ACC112 (cell line): ENCODE data around the gene USP40.

Experiments used
- H2AFZ ChIP-seq: fragments of 200-600 bp; sonication (generic); one replicate; pipeline ENCODE4 v1.6.0; 2017; ENCODE audit warnings: antibody characterized with exemption, low read length; ENCODE audit not compliant: unreplicated experiment
- H3K27ac ChIP-seq: fragments of 200-600 bp; sonication (generic); 2 replicates; pipeline ENCODE4 v1.5.1; 2014; ENCODE audit warnings: low read depth, mild to moderate bottlenecking, antibody characterized with exemption, low read length, moderate library complexity
- H3K27me3 ChIP-seq: fragments of 200-600 bp; sonication (generic); 2 replicates; pipeline ENCODE4 v1.6.1; 2014; ENCODE audit warnings: mild to moderate bottlenecking, antibody characterized with exemption, low read length, moderate library complexity, mixed read lengths; ENCODE audit not compliant: insufficient read depth
- H3K36me3 ChIP-seq: fragments of 200-600 bp; sonication (generic); 2 replicates; pipeline ENCODE4 v1.6.1; 2016; ENCODE audit warnings: mild to moderate bottlenecking, antibody characterized with exemption, low read length, moderate library complexity, mixed read lengths; ENCODE audit not compliant: insufficient read depth
- H3K4me1 ChIP-seq: fragments of 200-600 bp; sonication (generic); one replicate; pipeline ENCODE4 v1.6.1; 2016; ENCODE audit warnings: low read length, mixed read lengths; ENCODE audit not compliant: insufficient read depth, unreplicated experiment, control insufficient read depth
- H3K4me3 ChIP-seq: fragments of 200-600 bp; sonication (generic); 2 replicates; pipeline ENCODE4 v1.5.1; 2014; ENCODE audit warnings: mild to moderate bottlenecking, low read depth, low read length
- H3K79me2 ChIP-seq: fragments of 200-600 bp; sonication (generic); one replicate; pipeline ENCODE4 v1.6.0; 2016; ENCODE audit warnings: low read length; ENCODE audit not compliant: control insufficient read depth, unreplicated experiment, insufficient read depth

The USP40 gene

DNA sequence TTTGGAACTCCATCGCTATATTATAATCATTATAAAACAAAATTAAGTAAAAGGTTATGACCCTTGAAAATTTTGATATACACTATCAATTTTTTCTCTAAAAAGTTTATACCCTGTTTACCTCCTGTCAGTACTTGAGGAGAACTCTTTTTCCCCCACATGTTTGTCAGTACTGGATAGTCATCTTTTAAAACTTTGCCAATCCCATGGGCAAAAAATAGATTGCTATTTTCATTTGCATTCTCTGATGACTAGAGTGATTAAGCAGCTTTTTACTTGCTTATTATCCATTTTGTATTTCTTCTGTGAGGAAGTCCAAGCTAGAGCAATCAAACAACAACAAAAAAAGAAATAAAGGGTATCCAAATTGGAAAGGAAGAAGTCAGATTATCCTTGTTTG is 135.9 kb downstream of the USP40 start:
- H3K4me3 ChIP-seq, result no peak overlapping the region
- peaks cover 15% of the 10 kb centered on the region for H3K36me3 ChIP-seq
- H2AFZ ChIP-seq, result no peak overlapping the region
- no peaks in the 10 kb centered on the region for H3K79me2 ChIP-seq
- no peaks in the 10 kb centered on the region for H3K27me3 ChIP-seq
- peak overlapping the region; percentile 42; the same call in 1 of the 2 replicates for H3K27ac ChIP-seq
- peaks cover 25% of the 10 kb centered on the region for H3K4me1 ChIP-seq

GRCh38 chr2:233430081-233430480 is 136.5 kb downstream of the USP40 start:
- no peaks in the 10 kb centered on the region for H3K27me3 ChIP-seq
- H3K4me3 ChIP-seq, result no peak overlapping the region
- no peaks in the 10 kb centered on the region for H3K79me2 ChIP-seq
- peak overlapping the region; percentile 42; the same call in 1 of the 2 replicates for H3K27ac ChIP-seq
- peaks cover 16% of the 10 kb centered on the region for H3K36me3 ChIP-seq
- H2AFZ ChIP-seq, result no peak overlapping the region
- peaks cover 25% of the 10 kb centered on the region for H3K4me1 ChIP-seq

GRCh38 chr2:233429175-233429897 is 137.2 kb downstream of the USP40 start:
- H3K36me3 ChIP-seq, result peaks cover 21% of the 10 kb centered on the region
- H3K4me3 ChIP-seq, result no peak overlapping the region
- no peaks in the 10 kb centered on the region for H3K79me2 ChIP-seq
- H3K27me3 ChIP-seq, result no peaks in the 10 kb centered on the region
- peak overlapping the region; percentile 42; the same call in 1 of the 2 replicates for H3K27ac ChIP-seq
- no peak overlapping the region for H2AFZ ChIP-seq
- H3K4me1 ChIP-seq, result peaks cover 25% of the 10 kb centered on the region

- Histone ChIP-seq H3K27ac (no peak overlapping the region), H3K4me1 (peaks cover 25% of the 10 kb centered on the region), H3K79me2 (no peaks in the 10 kb centered on the region)
These were observed 138.1 kb downstream of the USP40 start for GRCh38 chr2:233428438-233428837.

DNA sequence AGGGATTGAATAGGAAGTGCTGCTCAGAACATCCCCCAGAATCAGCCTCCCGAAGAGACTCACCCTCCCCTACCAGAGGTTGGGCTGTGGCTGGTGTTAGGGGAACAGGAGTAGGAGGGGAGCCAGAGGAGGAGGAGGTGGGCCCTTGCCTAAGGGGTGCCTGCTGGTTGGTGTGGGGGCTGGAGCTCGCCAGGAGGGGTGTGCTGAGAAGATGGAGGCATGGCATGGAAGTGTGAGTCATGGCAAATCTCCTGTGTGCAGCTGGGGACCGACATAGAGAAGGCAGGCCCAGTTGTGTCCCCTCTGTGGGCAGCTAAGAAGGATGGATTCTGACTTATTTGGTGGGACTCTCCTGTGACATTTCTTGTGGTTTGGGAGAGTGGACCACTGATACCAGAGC is 138.6 kb downstream of the USP40 start:
- Histone ChIP-seq H3K4me1 (peaks cover 25% of the 10 kb centered on the region), H3K79me2 (no peaks in the 10 kb centered on the region), H3K36me3 (peaks cover 25% of the 10 kb centered on the region)

More at GRCh38 chr2:233428438-233428837, 138.1 kb downstream of the USP40 start:
- Histone ChIP-seq H3K27me3 (no peaks in the 10 kb centered on the region), H3K36me3 (peaks cover 25% of the 10 kb centered on the region), H2AFZ (no peak overlapping the region), H3K4me3 (no peak overlapping the region)

DNA sequence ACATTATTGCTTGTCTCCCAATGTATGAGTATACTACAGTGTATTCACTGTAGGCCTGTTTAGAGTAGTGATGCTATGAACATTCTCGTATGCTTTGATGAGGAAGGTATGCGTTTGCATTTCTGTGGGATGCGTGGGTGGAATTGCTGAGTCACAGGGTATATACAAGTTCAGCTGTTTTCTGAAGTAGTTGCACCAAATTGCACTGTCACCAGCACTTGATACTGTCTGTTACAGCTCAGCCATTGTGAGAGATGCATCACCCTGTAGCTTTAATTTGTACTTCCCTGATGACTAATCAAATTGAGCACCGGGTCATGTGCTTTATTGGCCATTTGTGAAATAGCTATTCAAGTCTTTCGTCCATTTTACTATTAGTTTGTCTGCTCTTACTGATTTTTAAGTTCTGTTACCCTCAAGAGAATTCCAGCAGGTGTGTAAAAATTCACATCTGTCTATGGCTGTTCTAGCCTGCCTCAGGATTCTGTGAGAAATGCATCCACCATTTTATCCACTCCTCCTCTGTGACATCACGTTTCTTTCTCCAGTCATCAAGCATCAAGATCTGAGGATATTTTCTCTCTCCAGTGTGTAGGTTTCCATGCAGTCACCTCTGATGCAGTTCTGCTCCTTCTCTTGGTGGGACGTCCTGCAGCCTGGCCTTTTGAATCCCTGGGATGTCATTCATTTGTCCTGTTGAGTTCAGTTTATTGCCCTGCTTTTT is 139.8 kb downstream of the USP40 start:
- Histone ChIP-seq H2AFZ (no peak overlapping the region), H3K36me3 (peaks cover 25% of the 10 kb centered on the region), H3K4me3 (no peak overlapping the region), H3K27me3 (no peaks in the 10 kb centered on the region), H3K79me2 (peaks cover 3% of the 10 kb centered on the region), H3K4me1 (peaks cover 25% of the 10 kb centered on the region), H3K27ac (peak overlapping the region; percentile 88)

More for the DNA sequence above, 138.6 kb downstream of the USP40 start:
- H3K27ac ChIP-seq, result no peak overlapping the region
- no peaks in the 10 kb centered on the region for H3K27me3 ChIP-seq
- no peak overlapping the region for H3K4me3 ChIP-seq
- H2AFZ ChIP-seq, result no peak overlapping the region
